ENCODE measurements around the gene CNGB1. TPM values are rescaled to one million over a fixed set of nuclear protein-coding genes. Genes with fewer than 3 reads are reported as not detected.
A peak's percentile ranks its signal among the peaks of the same experiment; 100 is the strongest.

CNGB1 gene
- total and polyA plus RNA-seq, 2 donors from 2014 or later, result not detected

DNA sequence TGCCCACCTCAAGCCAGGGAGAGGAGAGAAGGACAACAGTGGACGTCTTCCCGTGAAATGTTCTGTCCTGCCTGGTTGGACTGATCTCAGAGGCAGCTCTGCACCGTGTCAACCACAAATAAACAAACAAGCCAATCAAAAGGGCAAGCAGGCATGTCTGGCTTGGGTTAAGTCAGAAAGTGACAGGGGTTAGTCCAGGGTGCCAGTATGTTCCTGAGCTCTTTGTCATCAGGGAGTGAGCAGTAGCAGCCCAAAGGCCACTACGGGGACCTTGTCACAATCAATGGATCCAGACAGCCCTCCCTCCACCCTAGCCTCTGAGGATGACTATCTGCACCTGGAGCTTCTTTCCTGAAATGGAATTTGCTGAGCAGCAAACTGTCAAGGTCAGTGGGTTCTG lies 35.0 kb downstream of the CNGB1 start:
- no peak for FAIRE-seq
- TF ChIP-seq, protein P1, sequence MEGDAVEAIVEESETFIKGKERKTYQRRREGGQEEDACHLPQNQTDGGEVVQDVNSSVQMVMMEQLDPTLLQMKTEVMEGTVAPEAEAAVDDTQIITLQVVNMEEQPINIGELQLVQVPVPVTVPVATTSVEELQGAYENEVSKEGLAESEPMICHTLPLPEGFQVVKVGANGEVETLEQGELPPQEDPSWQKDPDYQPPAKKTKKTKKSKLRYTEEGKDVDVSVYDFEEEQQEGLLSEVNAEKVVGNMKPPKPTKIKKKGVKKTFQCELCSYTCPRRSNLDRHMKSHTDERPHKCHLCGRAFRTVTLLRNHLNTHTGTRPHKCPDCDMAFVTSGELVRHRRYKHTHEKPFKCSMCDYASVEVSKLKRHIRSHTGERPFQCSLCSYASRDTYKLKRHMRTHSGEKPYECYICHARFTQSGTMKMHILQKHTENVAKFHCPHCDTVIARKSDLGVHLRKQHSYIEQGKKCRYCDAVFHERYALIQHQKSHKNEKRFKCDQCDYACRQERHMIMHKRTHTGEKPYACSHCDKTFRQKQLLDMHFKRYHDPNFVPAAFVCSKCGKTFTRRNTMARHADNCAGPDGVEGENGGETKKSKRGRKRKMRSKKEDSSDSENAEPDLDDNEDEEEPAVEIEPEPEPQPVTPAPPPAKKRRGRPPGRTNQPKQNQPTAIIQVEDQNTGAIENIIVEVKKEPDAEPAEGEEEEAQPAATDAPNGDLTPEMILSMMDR (IDR thresholded peaks at IDR 0.05; ENCODE audit: borderline replicate concordance, extremely low read depth, insufficient read depth), result no peak
- peaks cover 0 to 3% (median 0%) of the 10 kb centered on the region in 3 donors for H3K4me1 ChIP-seq (ENCODE audit: control insufficient read depth in 2 of 3, insufficient read depth in 2 of 3, low read depth in 1 of 3, low read length in 3 of 3)
- no peaks in the 10 kb centered on the region for H3K27me3 ChIP-seq (ENCODE audit: control insufficient read depth, insufficient read depth, low read length)
- H3K36me3 ChIP-seq (ENCODE audit: control insufficient read depth in 2 of 3, insufficient read depth in 3 of 3, low read length in 3 of 3), result no peaks in the 10 kb centered on the region
- no peaks in the 10 kb centered on the region for H3K9me3 ChIP-seq (ENCODE audit: control insufficient read depth in 2 of 3, insufficient read depth in 1 of 3, low read length in 3 of 3)
- intact Hi-C loops (cut with DNase I), result no loop called here
- DNase-seq, result no peak
- H3K4me3 ChIP-seq (ENCODE audit: low read length in 3 of 3), result no peak overlapping the region
- no peak overlapping the region for H3K9ac ChIP-seq (ENCODE audit: low read length in 3 of 3)
- H3K27ac ChIP-seq (ENCODE audit: low read depth in 2 of 2, low read length in 2 of 2), result no peak overlapping the region

DNA sequence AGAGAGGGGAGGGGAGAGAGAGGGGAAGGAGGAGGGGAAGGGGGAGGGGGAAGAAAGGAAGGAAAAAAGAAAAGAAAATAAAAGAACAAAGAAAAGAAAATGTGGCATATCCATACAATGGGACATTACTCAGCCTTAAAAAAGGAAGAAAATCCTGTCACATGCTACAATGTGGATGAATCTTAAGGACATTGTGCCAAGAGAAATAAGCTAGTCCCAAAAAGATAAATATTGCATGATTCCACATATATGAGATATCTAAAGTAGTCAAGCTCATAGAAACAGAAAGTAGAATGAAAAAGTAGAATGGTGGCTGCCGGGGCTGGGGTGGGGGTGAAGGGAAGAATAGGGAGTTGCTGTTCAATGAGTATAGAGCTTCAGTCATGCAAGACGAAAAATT lies 40.4 kb downstream of the CNGB1 start:
- TF ChIP-seq, protein P1 (IDR thresholded peaks at IDR 0.05; ENCODE audit: borderline replicate concordance, extremely low read depth, insufficient read depth), result no peak
- DNase-seq, result no peak
- no peak overlapping the region for H3K4me3 ChIP-seq (ENCODE audit: low read length in 3 of 3)
- no peak for FAIRE-seq
- no peak overlapping the region for H3K9ac ChIP-seq (ENCODE audit: low read length in 3 of 3)
- intact Hi-C loops (cut with DNase I), result no loop called here
- no peaks in the 10 kb centered on the region for H3K4me1 ChIP-seq (ENCODE audit: control insufficient read depth in 2 of 3, insufficient read depth in 2 of 3, low read depth in 1 of 3, low read length in 3 of 3)
- no peaks in the 10 kb centered on the region for H3K9me3 ChIP-seq (ENCODE audit: control insufficient read depth in 2 of 3, insufficient read depth in 1 of 3, low read length in 3 of 3)
- H3K27ac ChIP-seq (ENCODE audit: low read depth in 2 of 2, low read length in 2 of 2), result no peak overlapping the region
- H3K27me3 ChIP-seq (ENCODE audit: control insufficient read depth, insufficient read depth, low read length), result no peaks in the 10 kb centered on the region
- H3K36me3 ChIP-seq (ENCODE audit: control insufficient read depth in 2 of 3, insufficient read depth in 3 of 3, low read length in 3 of 3), result no peaks in the 10 kb centered on the region

DNA sequence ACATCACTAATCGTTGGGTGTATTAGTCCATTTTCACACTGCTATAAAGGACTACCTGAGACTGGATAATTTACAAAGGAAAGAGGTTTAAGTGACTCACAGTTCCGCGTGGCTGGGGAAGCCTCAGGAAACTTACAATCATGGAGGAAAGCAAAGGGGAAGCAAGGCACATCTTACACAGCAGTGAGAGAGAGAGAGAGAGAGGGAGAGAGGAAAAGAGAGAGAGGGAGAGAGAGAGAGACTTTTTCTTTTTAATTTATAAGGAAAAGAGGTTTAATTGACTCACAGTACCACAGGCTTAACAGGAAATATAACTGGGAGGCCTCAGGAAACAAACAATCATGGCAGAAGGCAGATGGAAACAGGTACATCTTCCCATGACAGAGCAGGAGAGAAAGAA lies 41.7 kb downstream of the CNGB1 start:
- no peak overlapping the region for H3K9ac ChIP-seq (ENCODE audit: low read length in 3 of 3)
- H3K9me3 ChIP-seq (ENCODE audit: control insufficient read depth in 2 of 3, insufficient read depth in 1 of 3, low read length in 3 of 3), result no peaks in the 10 kb centered on the region
- no peaks in the 10 kb centered on the region for H3K4me1 ChIP-seq (ENCODE audit: control insufficient read depth in 2 of 3, insufficient read depth in 2 of 3, low read depth in 1 of 3, low read length in 3 of 3)
- DNase-seq (no peak), FAIRE-seq (no peak)
- H3K27ac ChIP-seq (ENCODE audit: low read depth in 2 of 2, low read length in 2 of 2), result no peak overlapping the region
- H3K4me3 ChIP-seq (ENCODE audit: low read length in 3 of 3), result no peak overlapping the region
- H3K27me3 ChIP-seq (ENCODE audit: control insufficient read depth, insufficient read depth, low read length), result no peaks in the 10 kb centered on the region
- TF ChIP-seq, protein P1 (IDR thresholded peaks at IDR 0.05; ENCODE audit: borderline replicate concordance, extremely low read depth, insufficient read depth), result no peak
- intact Hi-C loops (cut with DNase I), result no loop called here
- H3K36me3 ChIP-seq (ENCODE audit: control insufficient read depth in 2 of 3, insufficient read depth in 3 of 3, low read length in 3 of 3), result no peaks in the 10 kb centered on the region

DNA sequence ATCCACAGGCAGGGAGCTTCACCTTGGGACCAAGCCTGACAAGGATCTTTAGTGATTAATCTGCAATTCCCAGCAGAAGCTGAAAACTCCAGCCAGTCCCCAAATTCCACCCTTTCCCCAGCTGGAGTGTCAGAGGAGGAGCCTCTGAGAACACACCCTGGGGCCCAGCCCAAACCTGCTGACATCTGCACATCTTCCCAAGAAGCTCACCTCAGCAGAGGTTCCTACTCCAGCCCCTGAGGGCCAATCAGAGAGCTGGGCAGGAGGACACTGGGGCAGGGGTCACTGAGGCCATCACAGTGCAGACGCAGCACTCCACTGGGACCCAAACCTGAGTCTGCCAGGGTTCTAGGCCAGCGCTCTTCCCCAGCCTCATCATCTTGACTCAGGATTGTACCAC lies 44.9 kb downstream of the CNGB1 start:
- no peak for FAIRE-seq
- Histone ChIP-seq H3K27me3 (ENCODE audit: control insufficient read depth, insufficient read depth, low read length) (no peaks in the 10 kb centered on the region), H3K4me1 (ENCODE audit: control insufficient read depth in 2 of 3, insufficient read depth in 2 of 3, low read depth in 1 of 3, low read length in 3 of 3) (no peaks in the 10 kb centered on the region), H3K4me3 (ENCODE audit: low read length in 3 of 3) (no peak overlapping the region), H3K9ac (ENCODE audit: low read length in 3 of 3) (no peak overlapping the region), H3K36me3 (ENCODE audit: control insufficient read depth in 2 of 3, insufficient read depth in 3 of 3, low read length in 3 of 3) (no peaks in the 10 kb centered on the region), H3K9me3 (ENCODE audit: control insufficient read depth in 2 of 3, insufficient read depth in 1 of 3, low read length in 3 of 3) (no peaks in the 10 kb centered on the region), H3K27ac (ENCODE audit: low read depth in 2 of 2, low read length in 2 of 2) (no peak overlapping the region)
- intact Hi-C loops (cut with DNase I), result no loop called here
- TF ChIP-seq, protein P1 (IDR thresholded peaks at IDR 0.05; ENCODE audit: borderline replicate concordance, extremely low read depth, insufficient read depth), result no peak
- DNase-seq, result peak in 1 of 5 donors; percentile 29
